CD4-positive, alpha-beta T cell treated with Interleukin-1 beta for 1 hour (primary cell): ENCODE measurements around the gene FBLIM1.
A peak's percentile ranks its signal among the peaks of the same experiment; 100 is the strongest.
"Not testable (repeated sequence)": the region's sequence is repeated elsewhere in the genome, so short reads cannot be mapped to it uniquely, and the experiment has no call there.

ENCODE experiments used
- DNase-seq, 2 donors: peaks; one replicate each; pipeline ENCODE4 v3.0.0-alpha.2; 2020 to 2022

FBLIM1 gene

DNA sequence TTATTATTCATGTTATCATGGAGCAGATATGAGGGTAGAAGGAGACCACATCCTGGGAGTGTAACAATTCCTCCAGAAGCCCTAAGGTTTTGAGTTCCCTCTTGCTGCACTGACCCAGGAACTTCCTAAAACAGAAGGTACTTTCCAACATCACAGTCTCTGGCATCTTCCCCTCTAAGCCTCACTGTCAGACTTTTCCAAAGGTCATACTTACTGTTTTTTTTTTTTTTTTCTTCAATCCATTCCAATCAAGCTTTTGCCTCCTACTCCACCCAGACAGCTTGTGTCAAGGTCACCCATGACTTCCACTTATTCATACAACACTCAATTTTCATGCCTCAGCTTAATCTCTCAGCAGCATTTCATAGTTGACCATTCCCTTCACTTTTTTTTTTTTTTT lies 67.2 kb downstream of the FBLIM1 start:
- DNase-seq = no peak

GRCh38 chr1:15826810-15827507 lies 68.4 kb downstream of the FBLIM1 start:
- DNase-seq = no peak

DNA sequence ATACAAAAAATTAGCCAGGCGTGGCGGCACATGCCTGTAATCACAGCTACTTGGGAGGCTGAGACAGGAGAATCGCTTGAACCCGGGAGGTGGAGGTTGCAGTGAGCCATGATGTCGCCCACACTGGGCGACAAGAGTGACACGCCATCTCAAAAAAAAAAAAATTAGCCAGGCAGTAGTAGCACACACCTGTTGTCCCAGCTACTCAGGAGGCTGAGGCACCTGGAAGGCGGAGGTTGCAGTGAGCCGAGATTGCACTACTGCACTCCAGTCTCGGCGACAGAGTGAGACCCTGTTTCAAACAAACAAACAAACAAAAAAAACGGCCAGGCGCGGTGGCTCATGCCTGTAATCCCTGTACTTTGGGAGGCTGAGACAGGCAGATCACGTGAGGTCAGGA lies 69.0 kb downstream of the FBLIM1 start:
- not testable (repeated sequence) for DNase-seq

DNA sequence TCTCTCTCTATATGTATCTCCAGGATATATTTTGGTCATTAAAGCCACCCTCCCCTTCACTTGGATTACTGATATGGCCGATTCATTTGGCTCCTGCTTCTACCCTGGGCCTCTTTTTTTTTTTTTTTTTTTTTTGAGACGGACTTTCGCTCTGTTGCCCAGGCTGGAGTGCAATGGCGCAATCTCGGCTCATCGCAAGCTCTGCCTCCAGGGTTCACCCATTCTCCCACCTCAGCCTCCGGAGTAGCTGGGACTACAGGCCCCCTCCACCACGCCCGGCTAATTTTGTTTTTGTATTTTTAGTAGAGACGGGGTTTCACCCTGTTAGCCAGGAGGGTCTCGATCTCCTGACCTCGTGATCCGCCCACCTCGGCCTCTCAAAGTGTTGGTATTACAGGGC lies 70.3 kb downstream of the FBLIM1 start:
- not testable (repeated sequence) for DNase-seq

GRCh38 chr1:15830258-15830657 lies 71.7 kb downstream of the FBLIM1 start:
- DNase-seq = no peak

GRCh38 chr1:15833069-15833679 lies 74.6 kb downstream of the FBLIM1 start:
- peak; percentile 63 to 67 for DNase-seq

- no peak for DNase-seq
These were observed 75.3 kb downstream of the FBLIM1 start for GRCh38 chr1:15833842-15834405.

GRCh38 chr1:15834406-15835204 lies 76.0 kb downstream of the FBLIM1 start:
- peak; percentile 90 for DNase-seq

DNA sequence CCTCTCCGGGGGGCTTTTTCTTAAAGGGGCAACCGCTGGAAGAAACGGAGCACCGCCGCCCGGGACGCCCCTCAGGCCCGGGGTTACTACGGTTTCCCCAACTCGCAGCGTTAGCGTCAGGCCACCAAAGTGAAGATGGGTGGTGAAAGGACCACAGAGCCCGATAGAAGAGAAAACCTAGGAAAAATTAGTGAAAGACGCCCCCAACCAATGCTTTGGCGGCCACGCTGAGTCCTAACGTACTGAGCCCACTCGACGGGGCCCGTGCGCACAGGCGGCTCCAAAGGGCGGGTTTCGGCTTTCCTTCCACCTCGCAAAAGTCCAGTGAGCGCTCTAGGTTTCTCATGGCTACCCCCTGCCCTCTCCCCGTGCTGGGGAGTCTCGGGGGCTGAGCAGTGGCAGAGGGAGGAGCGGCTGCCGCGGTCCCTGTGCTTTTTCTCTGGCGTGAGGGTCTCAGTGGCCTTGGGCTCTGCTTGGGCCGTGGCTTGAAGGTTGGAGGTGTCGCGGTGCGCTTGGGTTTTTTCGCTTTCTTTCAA lies 76.7 kb downstream of the FBLIM1 start:
- DNase-seq = no peak

DNA sequence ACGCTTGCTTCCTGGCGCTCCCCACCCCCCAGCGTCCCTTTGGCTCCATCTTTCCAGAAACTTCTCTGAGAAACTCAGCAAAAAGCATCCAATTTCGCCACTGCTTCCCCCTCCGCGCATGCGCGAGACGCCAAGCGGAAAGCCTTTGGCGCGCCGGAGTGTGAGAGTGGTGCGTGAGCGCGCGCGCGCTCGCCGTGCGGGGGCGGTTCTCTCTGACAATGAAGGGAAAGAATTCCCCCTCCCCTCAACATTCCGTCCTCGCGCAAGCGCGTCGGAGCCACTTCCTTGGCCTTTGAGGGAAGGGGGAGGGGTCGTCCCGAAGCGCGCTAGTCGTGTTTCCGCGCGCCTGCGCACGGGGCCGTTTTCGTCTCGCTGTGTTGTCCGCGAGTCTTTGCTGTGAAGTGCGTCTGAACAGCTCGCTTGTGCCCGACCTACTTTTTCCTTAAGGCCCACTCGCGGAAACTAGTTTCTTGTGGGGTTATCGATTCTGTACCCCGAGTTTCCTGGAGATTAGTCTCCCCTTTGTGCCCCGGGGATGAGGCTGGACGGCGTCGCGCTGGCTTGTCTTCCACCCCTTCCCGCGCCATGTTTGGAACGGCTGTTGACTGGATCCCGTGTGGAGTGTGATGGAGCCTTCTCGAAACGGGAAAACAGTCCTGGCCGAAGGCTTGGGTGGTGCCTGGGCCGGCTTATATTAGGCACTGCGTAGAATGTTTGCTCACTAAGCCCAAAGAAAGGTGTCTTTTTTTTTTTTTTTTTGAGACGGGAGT lies 77.3 kb downstream of the FBLIM1 start:
- peak; percentile 99 to 100 for DNase-seq
